Measurements from ENCODE around the gene GANC.

Gene GANC

GRCh38 chr15:42387603-42388002 is 114.6 kb downstream of the GANC start:
- H3K27me3 ChIP-seq, result no peaks in the 10 kb centered on the region
- H3K27ac ChIP-seq, result peak overlapping the region in 8 of 11 experiments; percentile 63 to 87 (median 75); a peak in 14 of 22 replicates
- peak overlapping the region; percentile 57 to 94 (median 84) for H3K4me2 ChIP-seq
- H3K9ac ChIP-seq, result peak overlapping the region in 7 of 11 experiments; percentile 19 to 74 (median 58); a peak in 12 of 22 replicates
- H3K9me3 ChIP-seq (replicated peaks in 1 of 11), result no peaks in the 10 kb centered on the region; a peak in 1 of 22 replicates
- peaks cover 31 to 69% (median 61%) of the 10 kb centered on the region in 10 experiments for H3K4me1 ChIP-seq
- peaks cover 0 to 3% (median 0%) of the 10 kb centered on the region in 11 experiments; a peak in 1 of 22 replicates for H3K36me3 ChIP-seq
- H3K4me3 ChIP-seq, result peak overlapping the region in 3 of 10 experiments; percentile 3 to 33 (median 32); a peak in 3 of 20 replicates
- no peaks in the 10 kb centered on the region for H4K20me1 ChIP-seq
- peak in 1 of 11 experiments; percentile 30; a peak in 1 of 22 replicates for TF ChIP-seq Cebpa-rat (IDR thresholded peaks at IDR 0.05)

- Histone ChIP-seq H3K9ac (no peak overlapping the region), H3K36me3 (peaks cover 0 to 3% (median 0%) of the 10 kb centered on the region in 11 experiments; a peak in 3 of 22 replicates), H3K4me3 (no peak overlapping the region), H3K27ac (no peak overlapping the region), H3K4me1 (peaks cover 10 to 36% (median 27%) of the 10 kb centered on the region in 10 experiments), H3K9me3 (replicated peaks in 1 of 11) (no peaks in the 10 kb centered on the region; a peak in 1 of 22 replicates), H3K27me3 (no peaks in the 10 kb centered on the region), H3K4me2 (0 out of 22 replicates have a peak overlapping the region, but pooled peaks of 1 of the 11 experiments have one; percentile 10), H4K20me1 (no peaks in the 10 kb centered on the region)
- no peak for TF ChIP-seq Cebpa-rat (IDR thresholded peaks at IDR 0.05)
Measured at GRCh38 chr15:42392309-42393024, 119.5 kb downstream of the GANC start.

GRCh38 chr15:42394106-42394505 is 121.1 kb downstream of the GANC start:
- Histone ChIP-seq H3K27me3 (no peaks in the 10 kb centered on the region), H3K36me3 (peaks cover 0 to 3% (median 0%) of the 10 kb centered on the region in 11 experiments; a peak in 3 of 22 replicates), H3K4me2 (no peak overlapping the region), H3K9me3 (replicated peaks in 1 of 11) (no peaks in the 10 kb centered on the region; a peak in 1 of 22 replicates), H4K20me1 (no peaks in the 10 kb centered on the region), H3K4me3 (no peak overlapping the region), H3K27ac (no peak overlapping the region), H3K4me1 (peaks cover 0 to 30% (median 16%) of the 10 kb centered on the region in 10 experiments; a peak in 17 of 20 replicates), H3K9ac (no peak overlapping the region)
- TF ChIP-seq Cebpa-rat (IDR thresholded peaks at IDR 0.05), result no peak

GRCh38 chr15:42395838-42396237 is 122.8 kb downstream of the GANC start:
- Histone ChIP-seq H3K36me3 (no peaks in the 10 kb centered on the region; a peak in 3 of 22 replicates), H3K4me1 (peaks cover 0 to 37% (median 23%) of the 10 kb centered on the region in 10 experiments; a peak in 18 of 20 replicates), H3K4me2 (no peak overlapping the region), H3K27ac (no peak overlapping the region), H3K9me3 (replicated peaks in 1 of 11) (no peaks in the 10 kb centered on the region), H3K9ac (no peak overlapping the region), H3K4me3 (no peak overlapping the region), H4K20me1 (no peaks in the 10 kb centered on the region), H3K27me3 (no peaks in the 10 kb centered on the region)
- TF ChIP-seq Cebpa-rat (IDR thresholded peaks at IDR 0.05), result no peak

- peak overlapping the region; percentile 77 to 93 (median 90) for H3K4me2 ChIP-seq
- peak overlapping the region; percentile 34 to 58 (median 52) for H3K4me3 ChIP-seq
- H3K27ac ChIP-seq, result peak overlapping the region; percentile 21 to 83 (median 77); a peak in 21 of 22 replicates
- H3K9ac ChIP-seq, result peak overlapping the region in 10 of 11 experiments; percentile 38 to 69 (median 62); a peak in 19 of 22 replicates
- no peaks in the 10 kb centered on the region for H4K20me1 ChIP-seq
- peaks cover 0 to 4% (median 0%) of the 10 kb centered on the region in 11 experiments; a peak in 1 of 22 replicates for H3K9me3 ChIP-seq (replicated peaks in 1 of 11)
- TF ChIP-seq Cebpa-rat (IDR thresholded peaks at IDR 0.05), result no peak
- H3K27me3 ChIP-seq, result no peaks in the 10 kb centered on the region
- peaks cover 37 to 58% (median 53%) of the 10 kb centered on the region in 10 experiments for H3K4me1 ChIP-seq
- peaks cover 0 to 7% (median 0%) of the 10 kb centered on the region in 11 experiments; a peak in 5 of 22 replicates for H3K36me3 ChIP-seq
Measured at GRCh38 chr15:42401544-42402454, 128.8 kb downstream of the GANC start.

- Histone ChIP-seq H3K4me3 (peak overlapping the region; percentile 34 to 58 (median 52)), H4K20me1 (no peaks in the 10 kb centered on the region), H3K4me1 (peaks cover 37 to 58% (median 53%) of the 10 kb centered on the region in 10 experiments), H3K4me2 (peak overlapping the region; percentile 77 to 93 (median 90)), H3K27me3 (no peaks in the 10 kb centered on the region), H3K9ac (peak overlapping the region in 10 of 11 experiments; percentile 38 to 69 (median 62); a peak in 19 of 22 replicates), H3K27ac (peak overlapping the region; percentile 21 to 83 (median 77); a peak in 21 of 22 replicates), H3K9me3 (replicated peaks in 1 of 11) (peaks cover 0 to 4% (median 0%) of the 10 kb centered on the region in 11 experiments; a peak in 1 of 22 replicates), H3K36me3 (peaks cover 0 to 7% (median 0%) of the 10 kb centered on the region in 11 experiments; a peak in 4 of 22 replicates)
- TF ChIP-seq Cebpa-rat (IDR thresholded peaks at IDR 0.05), result no peak
Measured at GRCh38 chr15:42402455-42403205, 129.6 kb downstream of the GANC start.

- peaks cover 37 to 55% (median 53%) of the 10 kb centered on the region in 10 experiments for H3K4me1 ChIP-seq
- H4K20me1 ChIP-seq, result no peaks in the 10 kb centered on the region
- peaks cover 0 to 4% (median 0%) of the 10 kb centered on the region in 11 experiments; a peak in 1 of 22 replicates for H3K9me3 ChIP-seq (replicated peaks in 1 of 11)
- H3K27ac ChIP-seq, result peak overlapping the region in 6 of 11 experiments; percentile 70 to 82 (median 78); a peak in 6 of 22 replicates
- H3K36me3 ChIP-seq, result peaks cover 0 to 7% (median 0%) of the 10 kb centered on the region in 11 experiments; a peak in 5 of 22 replicates
- H3K27me3 ChIP-seq, result no peaks in the 10 kb centered on the region
- H3K9ac ChIP-seq, result no peak overlapping the region
- H3K4me2 ChIP-seq, result peak overlapping the region; percentile 77 to 93 (median 90); a peak in 21 of 22 replicates
- H3K4me3 ChIP-seq, result no peak overlapping the region
- no peak for TF ChIP-seq Cebpa-rat (IDR thresholded peaks at IDR 0.05)
Measured at GRCh38 chr15:42403389-42403788, 130.4 kb downstream of the GANC start.
